Spinal cord (tissue), 10 donors: ENCODE results near the gene COL20A1. TPM values are rescaled to one million over a fixed set of nuclear protein-coding genes. Genes with fewer than 3 reads are reported as not detected.

Experiments used
- DNase-seq, 6 donors: peaks; one replicate each; pipeline versions ENCODE4 v3.0.0 to v3.0.0-alpha.2; 2013 to 2015; ENCODE audit warnings: low spot score in 6 of 6, low read depth in 4 of 6
- H3K27ac ChIP-seq: one replicate; pipeline ENCODE4 v1.5.1; 2013; ENCODE audit warnings: low read depth, low read length, control low read depth
- H3K27me3 ChIP-seq: one replicate; pipeline ENCODE4 v1.6.1; 2013; ENCODE audit warnings: low read length; ENCODE audit not compliant: control insufficient read depth, insufficient read depth
- H3K36me3 ChIP-seq: one replicate; pipeline ENCODE4 v1.6.1; 2013; ENCODE audit warnings: low read length; ENCODE audit not compliant: control insufficient read depth, insufficient read depth
- H3K4me1 ChIP-seq: one replicate; pipeline ENCODE4 v1.6.1; 2013; ENCODE audit warnings: low read length; ENCODE audit not compliant: control insufficient read depth, insufficient read depth
- H3K4me3 ChIP-seq: one replicate; pipeline ENCODE4 v1.5.1; 2013; ENCODE audit warnings: low read depth, low read length, control low read depth
- H3K9me3 ChIP-seq: one replicate; pipeline ENCODE4 v1.6.1; 2013; ENCODE audit warnings: low read length; ENCODE audit not compliant: control insufficient read depth, insufficient read depth
- WGBS: methylation state at CpG from one replicate; pipeline ENCODE4 v1.1.5; 2013; ENCODE audit warnings: missing lambda C conversion rate; ENCODE audit not compliant: insufficient coverage; 5-methylcytosine and 5-hydroxymethylcytosine counted together
- polyA plus RNA-seq, 2 donors: library from polyadenylated mRNA; unstranded; fragments of 120-200 nt; gene quantifications; one replicate each; pipeline ENCODE4 v1.2.1, GENCODE V29; 2013; ENCODE audit not compliant: insufficient read length in 2 of 2
- total RNA-seq, 2 donors: library from RNA; depleted of rRNA in 1 of 2; stranded (reverse); fragments of 120-200 nt in 1 of 2; fragments of >200 nt in 1 of 2; gene quantifications; one replicate each; pipeline versions ENCODE4 v1.2.3 to v1.2.4, GENCODE V29; 2013 to 2014
- donor health status: healthy.

Gene COL20A1
- total and polyA plus RNA-seq, 4 donors, result 10.3 to 50.9 (median 32.2) TPM

- Histone ChIP-seq H3K4me1 (peaks cover 61% of the 10 kb centered on the region), H3K27ac (no peak within 1 kb of the TSS), H3K36me3 (peaks cover 34% of the 10 kb centered on the region), H3K9me3 (no peaks in the 10 kb centered on the region), H3K27me3 (peaks cover 20% of the 10 kb centered on the region), H3K4me3 (peak within 1 kb of the TSS; percentile 36)
- 1% methylated on average over 62 of the region's 79 CpGs for WGBS
- DNase-seq, result peak in 2 of 6 donors; percentile 56 to 66
These were observed 68.0 kb downstream of the COL20A1 start, which contains the start of gene CHRNA4 for GRCh38 chr20:63360850-63361518. Gene CHRNA4, minus strand, starts transcription at chr20:63361349. Its CDS starts 184 bp downstream, at chr20:63361165.

GRCh38 chr20:63361519-63362435, 68.8 kb downstream of the COL20A1 start:
- H3K27me3 ChIP-seq, result peaks cover 20% of the 10 kb centered on the region
- peaks cover 67% of the 10 kb centered on the region for H3K4me1 ChIP-seq
- WGBS, result 19% methylated on average over 50 of the region's 50 CpGs

DNA sequence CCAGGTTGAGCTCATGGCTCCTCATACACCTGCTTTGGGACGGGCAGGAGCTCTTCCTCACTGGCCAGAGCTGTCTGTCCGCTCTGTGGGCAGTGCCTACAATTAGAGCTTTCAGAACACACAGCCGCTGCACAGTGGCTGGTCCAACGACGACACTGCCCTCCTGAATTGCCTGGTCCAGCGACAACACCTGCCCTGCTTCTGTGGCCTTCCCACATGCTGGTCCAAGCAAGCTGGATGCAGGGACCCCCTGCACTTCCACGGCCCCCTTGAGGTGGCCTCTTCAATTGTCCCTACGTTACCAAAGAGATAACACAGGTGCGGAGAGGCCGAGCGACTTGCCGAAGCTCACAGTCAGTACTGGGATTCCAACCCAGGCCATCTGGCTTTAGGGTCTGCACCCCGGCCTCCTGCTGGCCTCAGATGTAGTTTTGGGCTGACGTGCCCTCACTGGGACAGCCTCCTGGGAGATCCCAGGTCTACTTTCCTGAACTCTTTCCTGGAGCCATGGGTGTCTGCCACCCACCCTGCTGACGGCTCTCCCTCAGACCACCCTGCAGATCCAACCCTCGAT, 69.5 kb downstream of the COL20A1 start:
- Histone ChIP-seq H3K36me3 (peaks cover 23% of the 10 kb centered on the region), H3K27ac (no peak overlapping the region), H3K9me3 (no peaks in the 10 kb centered on the region), H3K4me1 (peaks cover 71% of the 10 kb centered on the region), H3K4me3 (no peak overlapping the region), H3K27me3 (peaks cover 20% of the 10 kb centered on the region)
- WGBS, result 68% methylated on average over 16 of the region's 16 CpGs
- DNase-seq, result no peak

More at GRCh38 chr20:63361519-63362435, 68.8 kb downstream of the COL20A1 start:
- no peak overlapping the region for H3K4me3 ChIP-seq
- H3K36me3 ChIP-seq, result peaks cover 29% of the 10 kb centered on the region
- no peaks in the 10 kb centered on the region for H3K9me3 ChIP-seq
- H3K27ac ChIP-seq, result no peak overlapping the region
- DNase-seq, result no peak

GRCh38 chr20:63363013-63363957, 70.3 kb downstream of the COL20A1 start:
- Histone ChIP-seq H3K27me3 (peaks cover 20% of the 10 kb centered on the region), H3K27ac (no peak overlapping the region), H3K4me3 (no peak overlapping the region), H3K4me1 (peaks cover 66% of the 10 kb centered on the region), H3K9me3 (no peaks in the 10 kb centered on the region), H3K36me3 (peaks cover 15% of the 10 kb centered on the region)
- DNase-seq, result no peak
- 67% methylated on average over 21 of the region's 23 CpGs for WGBS

DNA sequence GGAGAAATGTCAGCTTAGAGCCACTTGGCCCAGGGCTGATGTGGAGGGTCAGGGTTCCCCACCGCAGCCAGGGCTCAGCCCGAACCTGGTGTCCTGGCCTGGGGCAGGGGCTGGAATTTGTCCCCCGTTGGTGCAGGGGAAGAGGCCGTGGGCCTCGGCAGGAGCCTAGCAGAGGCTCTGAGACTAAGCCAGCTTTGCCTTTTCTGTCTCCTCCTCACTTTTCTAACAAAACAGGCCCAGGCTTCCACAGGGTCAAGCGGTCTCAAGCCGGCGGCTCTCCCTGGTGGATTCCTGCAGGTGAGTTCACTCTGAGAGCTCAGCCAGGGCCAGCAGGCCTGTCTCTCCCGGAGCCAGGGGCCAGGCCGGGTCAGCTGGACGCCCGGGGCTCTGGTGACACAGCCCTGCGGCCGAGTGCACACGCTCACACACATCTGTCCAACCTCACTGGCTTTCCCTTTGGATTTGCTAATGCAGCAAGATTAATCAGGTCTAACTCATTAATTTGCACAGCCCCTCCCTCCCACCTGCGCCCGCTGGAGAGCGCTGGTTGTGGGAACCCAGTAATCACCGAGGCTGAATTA, 71.1 kb downstream of the COL20A1 start:
- H3K36me3 ChIP-seq, result peaks cover 7% of the 10 kb centered on the region
- peaks cover 20% of the 10 kb centered on the region for H3K27me3 ChIP-seq
- DNase-seq, result peak in 1 of 6 donors; percentile 74
- no peak overlapping the region for H3K27ac ChIP-seq
- H3K4me3 ChIP-seq, result no peak overlapping the region
- 59% methylated on average over 19 of the region's 19 CpGs for WGBS
- H3K4me1 ChIP-seq, result peaks cover 58% of the 10 kb centered on the region
- H3K9me3 ChIP-seq, result no peaks in the 10 kb centered on the region

DNA sequence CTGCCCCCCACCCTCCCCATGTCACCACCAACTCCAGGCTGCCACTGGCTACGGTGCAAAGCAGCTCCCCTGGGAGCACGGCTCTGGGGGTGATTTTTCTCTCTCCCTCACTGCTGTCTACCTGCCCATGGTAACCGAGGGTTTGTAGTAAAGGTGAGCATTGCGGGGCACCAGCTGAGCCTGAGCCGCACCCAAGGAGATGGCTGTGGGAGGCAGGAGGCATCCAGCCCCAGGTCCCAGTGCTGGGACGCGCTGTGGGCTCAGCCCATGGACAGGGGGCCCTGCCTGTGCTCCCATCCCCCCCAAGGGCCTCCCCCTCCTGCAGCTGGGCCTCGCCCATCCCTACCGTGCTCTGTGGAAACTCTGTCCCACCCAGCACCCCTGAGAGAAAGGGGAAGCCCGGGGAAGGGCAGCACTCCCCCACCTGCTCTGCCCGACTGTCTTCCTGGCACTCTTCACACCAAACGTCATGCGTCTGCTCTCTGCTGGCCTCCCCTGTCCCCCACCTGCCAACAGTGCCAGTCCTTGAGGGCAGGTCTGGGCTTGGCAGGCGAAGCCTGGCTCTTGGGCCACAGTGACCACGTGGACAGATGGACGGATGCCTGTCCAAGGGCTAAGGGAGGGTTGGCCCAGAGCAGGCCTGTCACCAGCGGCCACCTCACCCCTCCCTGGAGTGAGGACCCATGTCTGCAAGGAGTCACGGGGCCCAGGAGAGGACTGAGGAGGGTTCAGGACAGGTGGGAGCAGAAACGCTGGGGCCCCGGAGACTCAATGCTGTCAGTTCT, 72.0 kb downstream of the COL20A1 start:
- DNase-seq, result no peak
- Histone ChIP-seq H3K27me3 (peaks cover 20% of the 10 kb centered on the region), H3K36me3 (no peaks in the 10 kb centered on the region), H3K27ac (no peak overlapping the region), H3K9me3 (no peaks in the 10 kb centered on the region), H3K4me3 (no peak overlapping the region), H3K4me1 (peaks cover 52% of the 10 kb centered on the region)
- WGBS, result 86% methylated on average over 15 of the region's 20 CpGs

DNA sequence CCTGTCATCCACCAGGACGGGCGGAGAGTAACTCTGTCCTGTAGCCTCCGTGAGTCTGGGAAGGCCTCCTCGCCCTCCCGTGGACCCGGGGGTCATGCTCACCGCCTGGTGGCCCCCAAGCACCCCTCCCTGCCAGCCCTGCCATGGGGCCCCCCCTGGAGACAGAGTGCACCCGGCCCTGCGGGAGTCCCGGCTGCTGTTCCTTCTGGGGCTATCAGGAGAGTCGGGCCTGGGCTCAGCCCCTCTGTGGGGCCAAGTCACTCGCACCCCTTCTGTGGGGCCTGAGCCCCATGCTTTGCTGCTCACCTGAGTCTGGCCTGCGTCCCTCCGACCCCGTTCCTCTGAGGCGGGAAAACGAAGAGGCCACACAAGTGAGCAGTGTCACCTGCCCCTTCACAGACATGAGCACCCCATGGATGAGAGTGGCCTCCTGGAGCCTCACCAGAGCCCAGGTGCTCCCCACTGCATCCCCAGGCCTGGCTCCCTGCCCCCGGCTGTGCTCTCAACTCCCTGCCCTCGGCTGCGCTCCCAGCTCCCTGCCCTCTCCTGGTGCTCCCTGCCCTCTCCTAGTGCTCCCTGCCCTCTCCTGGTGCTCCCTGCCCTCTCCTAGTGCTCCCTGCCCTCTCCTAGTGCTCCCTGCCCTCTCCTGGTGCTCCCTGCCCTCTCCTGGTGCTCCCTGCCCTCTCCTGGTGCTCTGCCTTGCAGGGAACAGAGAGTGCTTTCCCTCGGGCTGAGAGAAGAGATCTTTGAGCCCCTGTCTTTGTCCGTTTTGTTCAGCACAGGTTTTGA, 72.8 kb downstream of the COL20A1 start:
- WGBS, result 88% methylated on average over 20 of the region's 22 CpGs
- Histone ChIP-seq H3K4me3 (no peak overlapping the region), H3K27ac (no peak overlapping the region), H3K27me3 (peaks cover 13% of the 10 kb centered on the region), H3K36me3 (no peaks in the 10 kb centered on the region), H3K4me1 (peaks cover 52% of the 10 kb centered on the region), H3K9me3 (no peaks in the 10 kb centered on the region)
- no peak for DNase-seq
